H54 (cell line): ENCODE measurements around the gene PPME1.

Experiments
- DNase-seq: peaks from one replicate; pipeline ENCODE4 v3.0.0; 2011; ENCODE audit warnings: low spot score, mixed read lengths; ENCODE audit not compliant: insufficient read length
- FAIRE-seq: peaks from 3 replicates; lab custom pipeline; 2011; peaks lifted over from hg19 to GRCh38; lab: Jason Lieb, UNC
- POLR2A ChIP-seq: IDR thresholded peaks from 2 replicates; pipeline ENCODE4 v1.6.1; 2011; ENCODE audit warnings: low read depth, mild to moderate bottlenecking, low read length

The PPME1 gene

GRCh38 chr11:74179234-74180052, 8.4 kb downstream of the PPME1 start:
- DNase-seq (no peak), FAIRE-seq (peak; percentile 81)
- no peak for TF ChIP-seq POLR2A

- no peak for FAIRE-seq
- DNase-seq = no peak
- no peak for TF ChIP-seq POLR2A
Measured at GRCh38 chr11:74182635-74183034, 11.5 kb downstream of the PPME1 start.

GRCh38 chr11:74185285-74185684, 14.2 kb downstream of the PPME1 start:
- FAIRE-seq (no peak), DNase-seq (no peak)
- no peak for TF ChIP-seq POLR2A

GRCh38 chr11:74185695-74186094, 14.6 kb downstream of the PPME1 start:
- TF ChIP-seq POLR2A = no peak
- no peak for DNase-seq
- FAIRE-seq = no peak

GRCh38 chr11:74195828-74196227, 24.7 kb downstream of the PPME1 start:
- FAIRE-seq = no peak
- no peak for TF ChIP-seq POLR2A
- DNase-seq = no peak

GRCh38 chr11:74196781-74197486, 25.8 kb downstream of the PPME1 start:
- no peak for FAIRE-seq

GRCh38 chr11:74203966-74204365, 32.9 kb downstream of the PPME1 start:
- DNase-seq (no peak), FAIRE-seq (no peak)
- TF ChIP-seq POLR2A = no peak

More at GRCh38 chr11:74196781-74197486, 25.8 kb downstream of the PPME1 start:
- DNase-seq = no peak
- no peak for TF ChIP-seq POLR2A

GRCh38 chr11:74204701-74205100, 33.6 kb downstream of the PPME1 start:
- no peak for DNase-seq

GRCh38 chr11:74205181-74205580, 34.1 kb downstream of the PPME1 start:
- FAIRE-seq = peak; percentile 30
- no peak for DNase-seq
- TF ChIP-seq POLR2A = no peak

More at GRCh38 chr11:74204701-74205100, 33.6 kb downstream of the PPME1 start:
- no peak for FAIRE-seq
- no peak for TF ChIP-seq POLR2A

- DNase-seq (no peak), FAIRE-seq (no peak)
- no peak for TF ChIP-seq POLR2A
Measured at GRCh38 chr11:74206746-74207145, 35.7 kb downstream of the PPME1 start.

GRCh38 chr11:74208507-74208906, 37.4 kb downstream of the PPME1 start:
- no peak for FAIRE-seq
- TF ChIP-seq POLR2A = no peak
- DNase-seq = no peak

- no peak for TF ChIP-seq POLR2A
Measured at GRCh38 chr11:74212533-74212932, 41.4 kb downstream of the PPME1 start.

GRCh38 chr11:74220376-74220775, 49.3 kb downstream of the PPME1 start:
- DNase-seq (no peak), FAIRE-seq (peak; percentile 15)
- TF ChIP-seq POLR2A = no peak

More at GRCh38 chr11:74212533-74212932, 41.4 kb downstream of the PPME1 start:
- no peak for FAIRE-seq
- DNase-seq = no peak

- DNase-seq (no peak), FAIRE-seq (no peak)
- TF ChIP-seq POLR2A = no peak
Measured at GRCh38 chr11:74221816-74222215, 50.7 kb downstream of the PPME1 start.
